ENCODE measurements around the gene MMD.

MMD gene

GRCh38 chr17:55443904-55444303 is 22.3 kb upstream of the MMD start:
- TF ChIP-seq CTCF (IDR thresholded peaks at IDR 0.05; ENCODE audit: low read depth, low read length): no peak
- DNase-seq (ENCODE audit: low read depth, low spot score): no peak
- in situ Hi-C loops (cut with HindIII; ENCODE audit: low sequenced_read_pairs): no loop called here
- no peak overlapping the region for H3K4me3 ChIP-seq (ENCODE audit: low read depth, low read length)

GRCh38 chr17:55442953-55443683 is 21.5 kb upstream of the MMD start:
- in situ Hi-C loops (cut with HindIII; ENCODE audit: low sequenced_read_pairs): no loop called here

GRCh38 chr17:55442462-55442861 is 20.8 kb upstream of the MMD start:
- no peak for TF ChIP-seq CTCF (IDR thresholded peaks at IDR 0.05; ENCODE audit: low read depth, low read length)
- H3K4me3 ChIP-seq (ENCODE audit: low read depth, low read length): no peak overlapping the region
- in situ Hi-C loops (cut with HindIII; ENCODE audit: low sequenced_read_pairs): no loop called here
- no peak for DNase-seq (ENCODE audit: low read depth, low spot score)

More at GRCh38 chr17:55442953-55443683, 21.5 kb upstream of the MMD start:
- no peak overlapping the region for H3K4me3 ChIP-seq (ENCODE audit: low read depth, low read length)
- DNase-seq (ENCODE audit: low read depth, low spot score): no peak
- no peak for TF ChIP-seq CTCF (IDR thresholded peaks at IDR 0.05; ENCODE audit: low read depth, low read length)

GRCh38 chr17:55441544-55441943 is 19.9 kb upstream of the MMD start:
- in situ Hi-C loops (cut with HindIII; ENCODE audit: low sequenced_read_pairs): no loop called here
- no peak for TF ChIP-seq CTCF (IDR thresholded peaks at IDR 0.05; ENCODE audit: low read depth, low read length)

GRCh38 chr17:55440391-55440790 is 18.8 kb upstream of the MMD start:
- H3K4me3 ChIP-seq (ENCODE audit: low read depth, low read length): no peak overlapping the region
- no peak for DNase-seq (ENCODE audit: low read depth, low spot score)
- no peak for TF ChIP-seq CTCF (IDR thresholded peaks at IDR 0.05; ENCODE audit: low read depth, low read length)
- in situ Hi-C loops (cut with HindIII; ENCODE audit: low sequenced_read_pairs): no loop called here

More at GRCh38 chr17:55441544-55441943, 19.9 kb upstream of the MMD start:
- no peak for DNase-seq (ENCODE audit: low read depth, low spot score)
- H3K4me3 ChIP-seq (ENCODE audit: low read depth, low read length): no peak overlapping the region

GRCh38 chr17:55437159-55437605 is 15.5 kb upstream of the MMD start:
- H3K4me3 ChIP-seq (ENCODE audit: low read depth, low read length): no peak overlapping the region
- DNase-seq (ENCODE audit: low read depth, low spot score): no peak
- TF ChIP-seq CTCF (IDR thresholded peaks at IDR 0.05; ENCODE audit: low read depth, low read length): no peak
- in situ Hi-C loops (cut with HindIII; ENCODE audit: low sequenced_read_pairs): no loop called here
